ENCODE data around the gene LCLAT1.

Gene LCLAT1

GRCh38 chr2:30663806-30664205, 216.8 kb downstream of the LCLAT1 start:
- no peaks in the 10 kb centered on the region for H3K9me3 ChIP-seq (ENCODE audit: insufficient read depth, low read length, severe bottlenecking)
- H3K27me3 ChIP-seq (ENCODE audit: insufficient read depth, low read length, poor library complexity): no peaks in the 10 kb centered on the region
- ATAC-seq (ENCODE audit: insufficient read depth, low read depth): no peak
- H3K79me2 ChIP-seq (ENCODE audit: insufficient read depth, low read length): no peaks in the 10 kb centered on the region
- H3K4me2 ChIP-seq (ENCODE audit: insufficient read depth, low read length): no peak overlapping the region
- H3K4me1 ChIP-seq (ENCODE audit: insufficient read depth, low read length): 0 out of 2 replicates have a peak, but pooled peaks cover 4% of the 10 kb centered on the region
- H3K36me3 ChIP-seq (ENCODE audit: insufficient read depth, low read length): no peaks in the 10 kb centered on the region
- no peak overlapping the region for H2AFZ ChIP-seq (ENCODE audit: low read depth, low read length)
- no peak for DNase-seq
- no peak overlapping the region for H3K4me3 ChIP-seq (ENCODE audit: low read depth in 1 of 2, low read length in 2 of 2)
- no peaks in the 10 kb centered on the region for H4K20me1 ChIP-seq (ENCODE audit: insufficient read depth, low read length)
- TF ChIP-seq EZH2 (IDR thresholded peaks at IDR 0.05; ENCODE audit: borderline replicate concordance, low read depth, low read length, severe bottlenecking): no peak
- no peak for TF ChIP-seq CTCF (IDR thresholded peaks at IDR 0.05; ENCODE audit: borderline replicate concordance, extremely low read depth, low read length, poor library complexity, severe bottlenecking)
- H3K9ac ChIP-seq (ENCODE audit: low read depth, low read length): no peak overlapping the region
- H3K27ac ChIP-seq (ENCODE audit: low read length): no peak overlapping the region

- H2AFZ ChIP-seq (ENCODE audit: low read depth, low read length): no peak overlapping the region
- no peak overlapping the region for H3K4me3 ChIP-seq (ENCODE audit: low read depth in 1 of 2, low read length in 2 of 2)
Measured at GRCh38 chr2:30664761-30665358, 217.8 kb downstream of the LCLAT1 start.

GRCh38 chr2:30665761-30666265, 218.8 kb downstream of the LCLAT1 start:
- no peak overlapping the region for H3K4me2 ChIP-seq (ENCODE audit: insufficient read depth, low read length)
- no peak for TF ChIP-seq EZH2 (IDR thresholded peaks at IDR 0.05; ENCODE audit: borderline replicate concordance, low read depth, low read length, severe bottlenecking)
- no peak for TF ChIP-seq CTCF (IDR thresholded peaks at IDR 0.05; ENCODE audit: borderline replicate concordance, extremely low read depth, low read length, poor library complexity, severe bottlenecking)

More at GRCh38 chr2:30664761-30665358, 217.8 kb downstream of the LCLAT1 start:
- no peaks in the 10 kb centered on the region for H3K27me3 ChIP-seq (ENCODE audit: insufficient read depth, low read length, poor library complexity)
- no peak overlapping the region for H3K27ac ChIP-seq (ENCODE audit: low read length)
- H3K9ac ChIP-seq (ENCODE audit: low read depth, low read length): no peak overlapping the region
- no peaks in the 10 kb centered on the region for H3K79me2 ChIP-seq (ENCODE audit: insufficient read depth, low read length)
- no peak for TF ChIP-seq CTCF (IDR thresholded peaks at IDR 0.05; ENCODE audit: borderline replicate concordance, extremely low read depth, low read length, poor library complexity, severe bottlenecking)
- TF ChIP-seq EZH2 (IDR thresholded peaks at IDR 0.05; ENCODE audit: borderline replicate concordance, low read depth, low read length, severe bottlenecking): no peak
- ATAC-seq (ENCODE audit: insufficient read depth, low read depth): no peak
- no peaks in the 10 kb centered on the region for H4K20me1 ChIP-seq (ENCODE audit: insufficient read depth, low read length)
- no peaks in the 10 kb centered on the region for H3K36me3 ChIP-seq (ENCODE audit: insufficient read depth, low read length)
- DNase-seq: no peak
- H3K4me2 ChIP-seq (ENCODE audit: insufficient read depth, low read length): no peak overlapping the region
- peaks cover 7% of the 10 kb centered on the region for H3K9me3 ChIP-seq (ENCODE audit: insufficient read depth, low read length, severe bottlenecking)
- H3K4me1 ChIP-seq (ENCODE audit: insufficient read depth, low read length): 0 out of 2 replicates have a peak, but pooled peaks cover 4% of the 10 kb centered on the region

More at GRCh38 chr2:30665761-30666265, 218.8 kb downstream of the LCLAT1 start:
- Histone ChIP-seq H3K4me1 (ENCODE audit: insufficient read depth, low read length) (0 out of 2 replicates have a peak, but pooled peaks cover 4% of the 10 kb centered on the region), H3K9ac (ENCODE audit: low read depth, low read length) (no peak overlapping the region), H3K27ac (ENCODE audit: low read length) (no peak overlapping the region), H4K20me1 (ENCODE audit: insufficient read depth, low read length) (no peaks in the 10 kb centered on the region), H3K79me2 (ENCODE audit: insufficient read depth, low read length) (no peaks in the 10 kb centered on the region), H3K27me3 (ENCODE audit: insufficient read depth, low read length, poor library complexity) (no peaks in the 10 kb centered on the region), H3K4me3 (ENCODE audit: low read depth in 1 of 2, low read length in 2 of 2) (no peak overlapping the region), H3K9me3 (ENCODE audit: insufficient read depth, low read length, severe bottlenecking) (peaks cover 13% of the 10 kb centered on the region), H3K36me3 (ENCODE audit: insufficient read depth, low read length) (no peaks in the 10 kb centered on the region), H2AFZ (ENCODE audit: low read depth, low read length) (no peak overlapping the region)
- ATAC-seq (ENCODE audit: insufficient read depth, low read depth) (no peak), DNase-seq (no peak)

All from DND-41 (cell line).